GM23338 (cell line): Measurements from ENCODE around the gene ZNF91. TPM values are rescaled to one million over a fixed set of nuclear protein-coding genes. Genes with fewer than 3 reads are reported as not detected.
A peak's percentile ranks its signal among the peaks of the same experiment; 100 is the strongest.

Experiments used
- ATAC-seq: fragments of 200-7000 bp; cut with Tn5 transposase; 3 replicates; pipeline ENCODE4 v1.9.1; 2020
- DNase-seq: peaks from one replicate; pipeline ENCODE4 v3.0.0-alpha.2; 2015; ENCODE audit warnings: low spot score
- H2AFZ ChIP-seq: fragments of 200-600 bp; sonication (generic); 2 replicates; pipeline ENCODE4 v1.8.0; 2016; ENCODE audit warnings: antibody characterized with exemption, mild to moderate bottlenecking, moderate library complexity
- H3F3A ChIP-seq: fragments of 200-600 bp; sonication (generic); replicated peaks from 2 replicates; pipeline ENCODE4 v1.8.0; 2017; ENCODE audit warnings: antibody characterized with exemption, mixed run types, low read depth
- H3K27ac ChIP-seq: fragments of 200-600 bp; sonication (generic); 2 replicates; pipeline ENCODE4 v1.6.1; 2016; ENCODE audit warnings: low read depth
- H3K27me3 ChIP-seq: fragments of 200-600 bp; sonication (generic); 2 replicates; pipeline ENCODE4 v1.8.0; 2016; ENCODE audit warnings: mild to moderate bottlenecking, mixed run types, moderate library complexity; ENCODE audit not compliant: insufficient read depth
- H3K36me3 ChIP-seq: fragments of 200-600 bp; sonication (generic); 2 replicates; pipeline ENCODE4 v1.8.0; 2016; ENCODE audit warnings: mild to moderate bottlenecking; ENCODE audit not compliant: insufficient read depth
- H3K4me1 ChIP-seq: fragments of 200-600 bp; sonication (generic); 2 replicates; pipeline ENCODE4 v1.8.0; 2016; ENCODE audit warnings: mild to moderate bottlenecking, moderate library complexity; ENCODE audit not compliant: insufficient read depth
- H3K4me2 ChIP-seq: fragments of 200-600 bp; sonication (generic); 2 replicates; pipeline ENCODE4 v1.7.1; 2017; ENCODE audit warnings: mixed run types
- H3K4me3 ChIP-seq: fragments of 200-600 bp; sonication (generic); 2 replicates; pipeline ENCODE4 v1.6.1; 2016; ENCODE audit warnings: mixed run types
- H3K79me2 ChIP-seq: fragments of 200-600 bp; sonication (generic); replicated peaks from 2 replicates; pipeline ENCODE4 v1.8.0; 2017; ENCODE audit warnings: mild to moderate bottlenecking; ENCODE audit not compliant: insufficient read depth
- H3K9me2 ChIP-seq: fragments of 200-600 bp; sonication (generic); 2 replicates; pipeline ENCODE4 v1.8.0; 2017; ENCODE audit not compliant: insufficient read depth
- H4K20me1 ChIP-seq: fragments of 200-600 bp; sonication (generic); replicated peaks from 2 replicates; pipeline ENCODE4 v1.8.0; 2017; ENCODE audit warnings: mild to moderate bottlenecking; ENCODE audit not compliant: insufficient read depth
- H3K27ac Mint-ChIP-seq: 2 replicates; pipeline ENCODE4 v1.8.0; 2020; ENCODE audit warnings: inconsistent platforms, mild to moderate bottlenecking, moderate library complexity, mixed read lengths
- H3K27me3 Mint-ChIP-seq: 3 replicates; pipeline ENCODE4 v1.8.0; 2022; ENCODE audit warnings: low read depth, mild to moderate bottlenecking, moderate library complexity, mixed read lengths, inconsistent platforms; ENCODE audit not compliant: insufficient read depth, poor library complexity
- H3K36me3 Mint-ChIP-seq: 3 replicates; pipeline ENCODE4 v1.8.0; 2021; ENCODE audit warnings: low read depth, mild to moderate bottlenecking, inconsistent platforms, moderate library complexity, mixed read lengths
- H3K4me1 Mint-ChIP-seq: 3 replicates; pipeline ENCODE4 v1.8.0; 2020; ENCODE audit warnings: mild to moderate bottlenecking, inconsistent platforms, mixed read lengths
- H3K4me3 Mint-ChIP-seq: 3 replicates; pipeline ENCODE4 v1.8.0; 2021; ENCODE audit warnings: moderate library complexity, mild to moderate bottlenecking, inconsistent platforms, mixed read lengths
- H3K9me3 Mint-ChIP-seq: 3 replicates; pipeline ENCODE4 v1.8.0; 2020; ENCODE audit warnings: moderate library complexity, mild to moderate bottlenecking, inconsistent platforms, mixed read lengths
- JUNB ChIP-seq: IDR thresholded peaks from one replicate; pipeline ENCODE4 v1.6.1; 2016; ENCODE audit warnings: antibody characterized with exemption; ENCODE audit not compliant: unreplicated experiment
- ZNF114 ChIP-seq: fragments of 250-450 bp; sonication (Bioruptor Pico); IDR thresholded peaks from 2 replicates; pipeline ENCODE4 v1.5.0; 2020; ENCODE audit warnings: mild to moderate bottlenecking, moderate library complexity
- ZNF331 ChIP-seq: fragments of 250-450 bp; sonication (Bioruptor Pico); IDR thresholded peaks from 2 replicates; pipeline ENCODE4 v1.5.0; 2020; ENCODE audit warnings: low read depth, mild to moderate bottlenecking, moderate library complexity
- polyA plus RNA-seq: library from polyadenylated mRNA; unstranded; fragments of >200 nt; fragmentation: Nextera tagmentation; extraction: Ambion mirVana; gene quantifications from 2 replicates; pipeline ENCODE4 v1.2.1, GENCODE V29; 2016
- total RNA-seq: library from RNA; depleted of rRNA; stranded (reverse); fragments of >200 nt; shearing (Covaris generic); gene quantifications from 2 replicates; pipeline ENCODE4 v1.2.3, GENCODE V29; 2014
- TF ChIP-seq, protein P1 (sequence below): IDR thresholded peaks from 2 replicates; pipeline ENCODE4 v1.6.1; 2016; ENCODE audit warnings: antibody characterized with exemption
- TF ChIP-seq, protein P2 (sequence below), 2 experiments: fragments of 200-600 bp in 1 of 2; sonication (generic) in 1 of 2; conservative IDR thresholded peaks; 2 replicates each; pipeline versions ENCODE4 v1.5.1 to v1.6.1; 2016 to 2017; ENCODE audit warnings: antibody characterized with exemption in 2 of 2, low read depth in 2 of 2, mild to moderate bottlenecking in 2 of 2, moderate library complexity in 1 of 2

ZNF91 gene
- total and polyA plus RNA-seq, 2 experiments from 2014 or later, result 23.5 to 51.6 TPM

DNA sequence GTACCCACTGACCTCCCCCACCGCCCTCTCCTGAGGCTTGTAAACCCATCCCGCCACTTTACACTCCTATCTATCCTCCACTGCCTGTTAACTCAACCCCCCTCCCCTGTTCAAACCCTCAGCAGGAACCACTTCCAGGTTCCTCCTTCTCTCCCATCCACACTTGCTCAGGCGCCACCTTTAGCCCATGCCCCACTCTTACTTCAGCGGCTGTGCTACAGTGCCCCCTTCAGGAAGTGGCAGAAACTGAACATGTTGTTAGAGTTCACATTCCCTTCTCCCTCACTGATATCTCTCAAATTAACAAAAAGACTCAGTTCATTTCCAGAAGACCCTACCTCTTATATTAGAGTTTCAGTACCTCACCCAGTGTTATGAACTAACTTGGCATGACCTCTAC is 49.4 kb downstream of the ZNF91 start:
- no peaks in the 10 kb centered on the region for H3K4me1 ChIP-seq
- no peak overlapping the region for H3K27ac ChIP-seq
- peaks cover 3% of the 10 kb centered on the region for H4K20me1 ChIP-seq
- no peaks in the 10 kb centered on the region; the same call in 1 of the 2 replicates for H3K9me2 ChIP-seq
- no peaks in the 10 kb centered on the region for H3F3A ChIP-seq
- H3K79me2 ChIP-seq, result peaks cover 57% of the 10 kb centered on the region
- ATAC-seq (peak; percentile 81), DNase-seq (peak; percentile 82)
- H3K4me3 ChIP-seq, result no peak overlapping the region
- Mint-ChIP-seq H3K27ac (no peak overlapping the region), H3K36me3 (peaks cover 89% of the 10 kb centered on the region), H3K4me1 (no peaks in the 10 kb centered on the region; the same call in 2 of the 3 replicates), H3K4me3 (no peak overlapping the region), H3K27me3 (peaks cover 13% of the 10 kb centered on the region), H3K9me3 (peaks cover 70% of the 10 kb centered on the region)
- H2AFZ ChIP-seq, result no peak overlapping the region
- no peak overlapping the region for H3K4me2 ChIP-seq
- TF ChIP-seq, protein P1, sequence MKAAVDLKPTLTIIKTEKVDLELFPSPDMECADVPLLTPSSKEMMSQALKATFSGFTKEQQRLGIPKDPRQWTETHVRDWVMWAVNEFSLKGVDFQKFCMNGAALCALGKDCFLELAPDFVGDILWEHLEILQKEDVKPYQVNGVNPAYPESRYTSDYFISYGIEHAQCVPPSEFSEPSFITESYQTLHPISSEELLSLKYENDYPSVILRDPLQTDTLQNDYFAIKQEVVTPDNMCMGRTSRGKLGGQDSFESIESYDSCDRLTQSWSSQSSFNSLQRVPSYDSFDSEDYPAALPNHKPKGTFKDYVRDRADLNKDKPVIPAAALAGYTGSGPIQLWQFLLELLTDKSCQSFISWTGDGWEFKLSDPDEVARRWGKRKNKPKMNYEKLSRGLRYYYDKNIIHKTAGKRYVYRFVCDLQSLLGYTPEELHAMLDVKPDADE, result no peak
- TF ChIP-seq, protein P2, sequence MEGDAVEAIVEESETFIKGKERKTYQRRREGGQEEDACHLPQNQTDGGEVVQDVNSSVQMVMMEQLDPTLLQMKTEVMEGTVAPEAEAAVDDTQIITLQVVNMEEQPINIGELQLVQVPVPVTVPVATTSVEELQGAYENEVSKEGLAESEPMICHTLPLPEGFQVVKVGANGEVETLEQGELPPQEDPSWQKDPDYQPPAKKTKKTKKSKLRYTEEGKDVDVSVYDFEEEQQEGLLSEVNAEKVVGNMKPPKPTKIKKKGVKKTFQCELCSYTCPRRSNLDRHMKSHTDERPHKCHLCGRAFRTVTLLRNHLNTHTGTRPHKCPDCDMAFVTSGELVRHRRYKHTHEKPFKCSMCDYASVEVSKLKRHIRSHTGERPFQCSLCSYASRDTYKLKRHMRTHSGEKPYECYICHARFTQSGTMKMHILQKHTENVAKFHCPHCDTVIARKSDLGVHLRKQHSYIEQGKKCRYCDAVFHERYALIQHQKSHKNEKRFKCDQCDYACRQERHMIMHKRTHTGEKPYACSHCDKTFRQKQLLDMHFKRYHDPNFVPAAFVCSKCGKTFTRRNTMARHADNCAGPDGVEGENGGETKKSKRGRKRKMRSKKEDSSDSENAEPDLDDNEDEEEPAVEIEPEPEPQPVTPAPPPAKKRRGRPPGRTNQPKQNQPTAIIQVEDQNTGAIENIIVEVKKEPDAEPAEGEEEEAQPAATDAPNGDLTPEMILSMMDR (conservative IDR thresholded peaks at IDR 0.05; ENCODE audit: low read depth in 2 of 2), result peak; percentile 86 to 91
- no peaks in the 10 kb centered on the region for H3K27me3 ChIP-seq
- H3K36me3 ChIP-seq, result peaks cover 19% of the 10 kb centered on the region; the same call in 1 of the 2 replicates

DNA sequence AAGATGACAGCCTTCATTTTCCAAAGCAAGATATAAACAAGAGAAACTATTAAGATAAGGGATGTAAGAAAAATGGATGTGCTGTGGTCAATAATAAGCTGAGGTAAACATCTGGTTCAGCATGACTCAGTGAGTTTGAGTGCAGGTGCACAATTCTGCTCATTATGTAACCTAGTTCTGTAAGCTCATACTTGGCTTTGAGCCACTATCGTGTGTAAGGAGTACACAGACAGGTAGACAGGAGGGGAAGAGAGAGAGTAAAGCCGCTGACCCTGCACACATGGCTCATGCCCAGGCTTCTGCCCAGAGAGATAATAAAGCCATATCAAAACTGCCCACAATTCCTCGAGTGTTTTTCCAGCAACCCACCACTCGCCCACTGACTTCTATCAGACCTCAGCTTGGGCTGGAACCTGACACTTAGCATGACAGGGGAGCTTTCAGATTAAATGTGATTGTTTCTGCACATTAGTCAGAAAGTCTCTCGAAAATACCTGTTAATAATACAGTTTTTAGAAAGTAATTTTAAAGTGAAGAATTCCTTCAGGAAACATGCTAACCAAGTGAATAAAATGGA is 51.7 kb downstream of the ZNF91 start:
- Histone ChIP-seq H3K27me3 (no peaks in the 10 kb centered on the region), H3K36me3 (0 out of 2 replicates have a peak, but pooled peaks cover under 1% of the 10 kb centered on the region), H3K79me2 (peaks cover 63% of the 10 kb centered on the region), H3K4me3 (no peak overlapping the region), H4K20me1 (peaks cover 3% of the 10 kb centered on the region), H2AFZ (no peak overlapping the region), H3K4me2 (no peak overlapping the region), H3K27ac (no peak overlapping the region), H3F3A (no peaks in the 10 kb centered on the region), H3K9me2 (no peaks in the 10 kb centered on the region; the same call in 1 of the 2 replicates), H3K4me1 (no peaks in the 10 kb centered on the region)
- Mint-ChIP-seq H3K4me1 (no peaks in the 10 kb centered on the region; the same call in 2 of the 3 replicates), H3K36me3 (peaks cover 87% of the 10 kb centered on the region), H3K4me3 (no peak overlapping the region), H3K27me3 (peaks cover 10% of the 10 kb centered on the region), H3K9me3 (peaks cover 69% of the 10 kb centered on the region), H3K27ac (no peak overlapping the region)
- DNase-seq (no peak), ATAC-seq (no peak)
- no peak for TF ChIP-seq JUNB
- TF ChIP-seq, protein P1, result no peak
- TF ChIP-seq ZNF114 (CRISPR knock-in tag), result no peak
- TF ChIP-seq, protein P2 (conservative IDR thresholded peaks at IDR 0.05; ENCODE audit: low read depth in 2 of 2), result no peak
- TF ChIP-seq ZNF331, result no peak
